Adipose tissue (tissue), 3 donors: Measurements from ENCODE around the gene C9orf153. TPM values are rescaled to one million over a fixed set of nuclear protein-coding genes. Genes with fewer than 3 reads are reported as not detected.

ENCODE experiments used
- polyA plus RNA-seq, 3 donors: library from polyadenylated mRNA; stranded (reverse); fragments of 200-250 nt; gene quantifications; one replicate each; pipeline ENCODE4 v1.2.3, GENCODE V29; 2013
- donor health status: healthy with polysubstance abuse.
- donor health status: Bipolar disorder and iron deficiency.
- donor health status: healthy.

The C9orf153 gene
- polyA plus RNA-seq, 3 donors, result 0.03 to 0.19 TPM; not detected in 1

Other genes with a start within 250 kb of the C9orf153 start
- 10 to 100 TPM; 17.0 to 21.9 (median 17.0) TPM for gene GOLM1, start 160.1 kb downstream of the C9orf153 start, polyA plus RNA-seq
- gene ISCA1, start 22.9 kb upstream of the C9orf153 start, polyA plus RNA-seq, result 10 to 100 TPM; 16.4 to 55.2 (median 40.7) TPM
- 10 to 100 TPM in 1 of 3 donors, 1 to 10 TPM in 2; 7.5 to 13.3 (median 8.9) TPM for gene TUT7, start 94.8 kb upstream of the C9orf153 start, polyA plus RNA-seq